Measurements from ENCODE around the gene TFF2.

The TFF2 gene

GRCh38 chr21:42364304-42364865 lies 13.6 kb upstream of the TFF2 start:
- DNase-seq, result no peak

- no peak for DNase-seq
Observed at GRCh38 chr21:42363312-42363711, 12.5 kb upstream of the TFF2 start.

- no peak for DNase-seq
Observed at GRCh38 chr21:42362700-42363099, 11.9 kb upstream of the TFF2 start.

GRCh38 chr21:42362198-42362597 lies 11.4 kb upstream of the TFF2 start:
- DNase-seq, result no peak

GRCh38 chr21:42361286-42361685 lies 10.5 kb upstream of the TFF2 start:
- DNase-seq, result no peak

GRCh38 chr21:42360317-42360716 lies 9.5 kb upstream of the TFF2 start:
- no peak for DNase-seq

GRCh38 chr21:42358937-42359336 lies 8.1 kb upstream of the TFF2 start:
- no peak for DNase-seq

GRCh38 chr21:42358261-42358660 lies 7.5 kb upstream of the TFF2 start:
- no peak for DNase-seq

- DNase-seq, result no peak
Observed at GRCh38 chr21:42357307-42357706, 6.5 kb upstream of the TFF2 start.

- no peak for DNase-seq
Observed at GRCh38 chr21:42356650-42357049, 5.9 kb upstream of the TFF2 start.

GRCh38 chr21:42356046-42356445 lies 5.3 kb upstream of the TFF2 start:
- no peak for DNase-seq

- DNase-seq, result no peak
Observed at GRCh38 chr21:42353623-42354022, 2.8 kb upstream of the TFF2 start.

GRCh38 chr21:42352441-42353095 lies 1.8 kb upstream of the TFF2 start:
- no peak for DNase-seq

- no peak for DNase-seq
Observed at GRCh38 chr21:42351626-42352440, 1.0 kb upstream of the TFF2 start.

- no peak for DNase-seq
Observed at GRCh38 chr21:42350318-42350910, 380 bp downstream of the TFF2 start.

GRCh38 chr21:42349420-42350317 lies 1.1 kb downstream of the TFF2 start:
- no peak for DNase-seq

GRCh38 chr21:42348762-42349161 lies 2.0 kb downstream of the TFF2 start:
- DNase-seq, result no peak

- DNase-seq, result no peak
Observed at GRCh38 chr21:42347601-42348327, 3.0 kb downstream of the TFF2 start.

GRCh38 chr21:42346866-42347600 lies 3.8 kb downstream of the TFF2 start:
- DNase-seq, result no peak

- no peak for DNase-seq
Observed at GRCh38 chr21:42346441-42346840, 4.4 kb downstream of the TFF2 start.

GRCh38 chr21:42344631-42345030 lies 6.2 kb downstream of the TFF2 start:
- no peak for DNase-seq

All from HCEC 1CT (cell line).